ENCODE results near the gene SPSB1. TPM values are rescaled to one million over a fixed set of nuclear protein-coding genes. Genes with fewer than 3 reads are reported as not detected.

SPSB1 gene
- total and polyA plus RNA-seq, 2 experiments from 2014 or later, result 2.4 to 6.8 TPM

DNA sequence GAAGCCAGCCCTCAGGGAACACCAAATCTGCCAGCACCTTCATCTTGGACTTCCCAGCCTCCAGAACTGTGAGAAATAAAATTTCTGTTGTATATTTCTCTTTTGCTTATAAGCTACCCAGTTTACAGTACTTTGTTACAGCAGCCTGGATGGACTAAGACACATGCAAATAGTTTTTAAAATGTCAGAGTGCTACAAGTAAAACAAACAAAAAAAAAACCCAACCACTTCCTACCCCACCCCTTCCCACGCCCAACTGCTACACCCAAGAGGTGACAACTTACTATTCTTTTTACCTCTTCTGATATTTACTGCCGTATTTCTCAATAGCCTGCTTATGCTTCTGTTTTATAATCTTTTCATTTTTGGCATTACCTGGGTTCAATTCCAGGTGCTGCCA, 8.6 kb upstream of the SPSB1 start (continued):
- TF ChIP-seq ZNF462 (CRISPR knock-in tag; IDR thresholded peaks at IDR 0.05) (no peak), STAT1 (IDR thresholded peaks at IDR 0.05; ENCODE audit: unreplicated experiment) (no peak), EZH2 (IDR thresholded peaks at IDR 0.05; ENCODE audit: low read depth, unreplicated experiment) (no peak), CREB1 (CRISPR knock-in tag; IDR thresholded peaks at IDR 0.05; ENCODE audit: low read depth) (no peak), ETS1 (IDR thresholded peaks at IDR 0.05) (no peak)
- TF ChIP-seq, protein P1, sequence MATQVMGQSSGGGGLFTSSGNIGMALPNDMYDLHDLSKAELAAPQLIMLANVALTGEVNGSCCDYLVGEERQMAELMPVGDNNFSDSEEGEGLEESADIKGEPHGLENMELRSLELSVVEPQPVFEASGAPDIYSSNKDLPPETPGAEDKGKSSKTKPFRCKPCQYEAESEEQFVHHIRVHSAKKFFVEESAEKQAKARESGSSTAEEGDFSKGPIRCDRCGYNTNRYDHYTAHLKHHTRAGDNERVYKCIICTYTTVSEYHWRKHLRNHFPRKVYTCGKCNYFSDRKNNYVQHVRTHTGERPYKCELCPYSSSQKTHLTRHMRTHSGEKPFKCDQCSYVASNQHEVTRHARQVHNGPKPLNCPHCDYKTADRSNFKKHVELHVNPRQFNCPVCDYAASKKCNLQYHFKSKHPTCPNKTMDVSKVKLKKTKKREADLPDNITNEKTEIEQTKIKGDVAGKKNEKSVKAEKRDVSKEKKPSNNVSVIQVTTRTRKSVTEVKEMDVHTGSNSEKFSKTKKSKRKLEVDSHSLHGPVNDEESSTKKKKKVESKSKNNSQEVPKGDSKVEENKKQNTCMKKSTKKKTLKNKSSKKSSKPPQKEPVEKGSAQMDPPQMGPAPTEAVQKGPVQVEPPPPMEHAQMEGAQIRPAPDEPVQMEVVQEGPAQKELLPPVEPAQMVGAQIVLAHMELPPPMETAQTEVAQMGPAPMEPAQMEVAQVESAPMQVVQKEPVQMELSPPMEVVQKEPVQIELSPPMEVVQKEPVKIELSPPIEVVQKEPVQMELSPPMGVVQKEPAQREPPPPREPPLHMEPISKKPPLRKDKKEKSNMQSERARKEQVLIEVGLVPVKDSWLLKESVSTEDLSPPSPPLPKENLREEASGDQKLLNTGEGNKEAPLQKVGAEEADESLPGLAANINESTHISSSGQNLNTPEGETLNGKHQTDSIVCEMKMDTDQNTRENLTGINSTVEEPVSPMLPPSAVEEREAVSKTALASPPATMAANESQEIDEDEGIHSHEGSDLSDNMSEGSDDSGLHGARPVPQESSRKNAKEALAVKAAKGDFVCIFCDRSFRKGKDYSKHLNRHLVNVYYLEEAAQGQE (IDR thresholded peaks at IDR 0.05; ENCODE audit: unreplicated experiment), result no peak

Data from GM23338 (cell line).